ENCODE data around the gene INPP4A.
A peak's percentile ranks its signal among the peaks of the same experiment; 100 is the strongest.

INPP4A gene

GRCh38 chr2:98461498-98462049, 16.9 kb downstream of the INPP4A start:
- DNase-seq: no peak

- no peak for DNase-seq
Observed at GRCh38 chr2:98463081-98463481, 18.4 kb downstream of the INPP4A start.

- no peak for DNase-seq
Observed at GRCh38 chr2:98463551-98463971, 18.9 kb downstream of the INPP4A start.

- no peak for DNase-seq
Observed at GRCh38 chr2:98463988-98464771, 19.5 kb downstream of the INPP4A start.

GRCh38 chr2:98464772-98465310, 20.2 kb downstream of the INPP4A start:
- DNase-seq: no peak

GRCh38 chr2:98465456-98466226, 21.0 kb downstream of the INPP4A start:
- DNase-seq: peak; percentile 55 to 86

- no peak for DNase-seq
Observed at GRCh38 chr2:98467082-98467536, 22.5 kb downstream of the INPP4A start.

- no peak for DNase-seq
Observed at GRCh38 chr2:98467652-98468051, 23.0 kb downstream of the INPP4A start.

GRCh38 chr2:98468621-98469236, 24.1 kb downstream of the INPP4A start:
- DNase-seq: no peak

GRCh38 chr2:98469862-98470544, 25.3 kb downstream of the INPP4A start:
- no peak for DNase-seq

GRCh38 chr2:98470851-98471255, 26.2 kb downstream of the INPP4A start:
- no peak for DNase-seq

GRCh38 chr2:98471402-98472131, 26.9 kb downstream of the INPP4A start:
- no peak for DNase-seq

- DNase-seq: no peak
Observed at GRCh38 chr2:98472132-98472650, 27.5 kb downstream of the INPP4A start.

GRCh38 chr2:98472961-98473746, 28.5 kb downstream of the INPP4A start:
- no peak for DNase-seq

- DNase-seq: no peak
Observed at GRCh38 chr2:98473995-98474780, 29.5 kb downstream of the INPP4A start.

GRCh38 chr2:98474979-98475632, 30.4 kb downstream of the INPP4A start:
- peak; percentile 54 to 64 for DNase-seq

- DNase-seq: no peak
Observed at GRCh38 chr2:98476192-98476868, 31.7 kb downstream of the INPP4A start.

GRCh38 chr2:98477036-98477435, 32.4 kb downstream of the INPP4A start:
- no peak for DNase-seq

GRCh38 chr2:98477506-98477905, 32.8 kb downstream of the INPP4A start:
- DNase-seq: no peak
